ENCODE measurements around the gene MARCHF9.

MARCHF9 gene

GRCh38 chr12:57722716-57723629 is 31.9 kb upstream of the MARCHF9 start:
- TF ChIP-seq CTCF (IDR thresholded peaks at IDR 0.05; ENCODE audit: extremely low read depth, missing control alignments): no peak

DNA sequence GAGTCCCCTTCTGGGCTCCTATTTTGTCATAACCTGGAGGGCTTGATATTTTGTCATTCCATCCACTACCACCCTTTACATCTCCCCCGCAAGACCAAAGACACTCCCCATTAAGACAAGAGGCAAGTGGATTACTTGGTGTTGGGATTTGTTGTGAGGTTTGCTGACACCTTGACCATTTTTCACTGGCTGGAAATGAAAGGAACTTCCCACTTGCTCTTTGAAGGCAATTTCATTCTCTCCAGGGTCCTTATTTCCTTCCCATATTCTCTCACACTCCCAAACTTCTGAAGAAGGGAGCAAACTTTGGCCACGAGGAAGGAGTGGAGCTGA is 31.3 kb upstream of the MARCHF9 start:
- TF ChIP-seq CTCF (IDR thresholded peaks at IDR 0.05; ENCODE audit: extremely low read depth, missing control alignments): no peak
- peak; percentile 21 for DNase-seq (ENCODE audit: low spot score)

More at GRCh38 chr12:57722716-57723629, 31.9 kb upstream of the MARCHF9 start:
- DNase-seq (ENCODE audit: low spot score): peak; percentile 8

GRCh38 chr12:57724003-57724935 is 30.6 kb upstream of the MARCHF9 start:
- TF ChIP-seq CTCF (IDR thresholded peaks at IDR 0.05; ENCODE audit: extremely low read depth, missing control alignments): no peak
- peak; percentile 32 for DNase-seq (ENCODE audit: low spot score)

GRCh38 chr12:57724936-57725740 is 29.8 kb upstream of the MARCHF9 start:
- TF ChIP-seq CTCF (IDR thresholded peaks at IDR 0.05; ENCODE audit: extremely low read depth, missing control alignments): no peak
- peak; percentile 18 for DNase-seq (ENCODE audit: low spot score)

DNA sequence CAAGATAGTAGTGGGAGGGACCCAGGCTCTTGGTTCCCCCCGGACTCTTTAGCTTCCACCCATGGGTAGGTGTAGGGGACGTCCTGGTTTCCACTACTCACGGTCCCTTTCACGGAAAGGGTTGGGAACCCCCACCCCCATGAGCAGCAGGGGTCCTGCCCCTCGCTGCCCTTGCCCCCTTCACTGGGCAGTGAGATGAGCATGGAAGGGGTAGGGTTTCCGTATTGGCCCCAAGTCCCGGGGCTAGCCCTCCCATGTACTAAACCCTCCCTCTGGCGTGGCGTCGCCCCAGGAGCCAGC is 29.1 kb upstream of the MARCHF9 start:
- TF ChIP-seq CTCF (IDR thresholded peaks at IDR 0.05; ENCODE audit: extremely low read depth, missing control alignments): no peak
- DNase-seq (ENCODE audit: low spot score): peak; percentile 31

DNA sequence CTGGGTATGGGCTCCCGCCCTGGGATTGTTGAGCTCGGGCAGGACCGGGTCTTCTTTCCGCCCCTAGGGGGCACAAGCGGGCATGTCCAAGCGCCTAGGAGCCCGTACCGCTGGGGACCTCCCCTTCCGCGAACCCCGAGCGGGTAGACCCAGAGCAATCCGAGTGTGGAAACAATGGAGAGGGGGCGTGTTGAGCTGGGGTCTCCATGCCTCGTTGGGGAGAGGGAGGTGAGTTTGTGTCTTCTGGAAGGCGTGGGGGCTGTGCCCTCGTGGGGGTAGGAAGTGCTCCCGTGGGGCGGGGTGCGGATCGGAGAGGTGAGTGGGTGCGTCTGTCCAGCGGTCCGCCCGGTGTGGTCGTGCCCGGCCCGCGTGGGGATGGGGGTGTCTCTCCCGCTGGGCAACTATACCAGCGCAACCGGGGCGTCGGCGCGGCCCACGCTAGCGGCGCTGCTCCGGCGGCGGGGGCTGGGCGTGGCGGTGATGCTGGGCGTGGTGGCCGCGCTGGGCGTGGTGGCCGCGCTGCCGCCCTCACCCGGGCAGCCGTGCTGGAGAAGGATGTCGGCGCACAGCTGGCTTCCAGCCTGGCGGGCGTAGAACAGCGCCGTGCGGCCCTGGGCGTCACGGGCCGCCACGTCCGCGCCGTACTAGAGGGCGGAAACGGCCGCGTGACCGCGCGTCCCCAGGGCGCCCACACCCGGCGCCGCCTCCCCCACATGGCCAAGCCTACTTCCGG is 28.6 kb upstream of the MARCHF9 start:
- TF ChIP-seq CTCF (IDR thresholded peaks at IDR 0.05; ENCODE audit: extremely low read depth, missing control alignments): no peak
- DNase-seq (ENCODE audit: low spot score): peak; percentile 55

Data from GM20000 (cell line).